Measurements from ENCODE around the gene FAM234A.
"Not testable (repeated sequence)": the region's sequence is repeated elsewhere in the genome, so short reads cannot be mapped to it uniquely, and the experiment has no call there.

Gene FAM234A, protein sequence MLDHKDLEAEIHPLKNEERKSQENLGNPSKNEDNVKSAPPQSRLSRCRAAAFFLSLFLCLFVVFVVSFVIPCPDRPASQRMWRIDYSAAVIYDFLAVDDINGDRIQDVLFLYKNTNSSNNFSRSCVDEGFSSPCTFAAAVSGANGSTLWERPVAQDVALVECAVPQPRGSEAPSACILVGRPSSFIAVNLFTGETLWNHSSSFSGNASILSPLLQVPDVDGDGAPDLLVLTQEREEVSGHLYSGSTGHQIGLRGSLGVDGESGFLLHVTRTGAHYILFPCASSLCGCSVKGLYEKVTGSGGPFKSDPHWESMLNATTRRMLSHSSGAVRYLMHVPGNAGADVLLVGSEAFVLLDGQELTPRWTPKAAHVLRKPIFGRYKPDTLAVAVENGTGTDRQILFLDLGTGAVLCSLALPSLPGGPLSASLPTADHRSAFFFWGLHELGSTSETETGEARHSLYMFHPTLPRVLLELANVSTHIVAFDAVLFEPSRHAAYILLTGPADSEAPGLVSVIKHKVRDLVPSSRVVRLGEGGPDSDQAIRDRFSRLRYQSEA

DNA sequence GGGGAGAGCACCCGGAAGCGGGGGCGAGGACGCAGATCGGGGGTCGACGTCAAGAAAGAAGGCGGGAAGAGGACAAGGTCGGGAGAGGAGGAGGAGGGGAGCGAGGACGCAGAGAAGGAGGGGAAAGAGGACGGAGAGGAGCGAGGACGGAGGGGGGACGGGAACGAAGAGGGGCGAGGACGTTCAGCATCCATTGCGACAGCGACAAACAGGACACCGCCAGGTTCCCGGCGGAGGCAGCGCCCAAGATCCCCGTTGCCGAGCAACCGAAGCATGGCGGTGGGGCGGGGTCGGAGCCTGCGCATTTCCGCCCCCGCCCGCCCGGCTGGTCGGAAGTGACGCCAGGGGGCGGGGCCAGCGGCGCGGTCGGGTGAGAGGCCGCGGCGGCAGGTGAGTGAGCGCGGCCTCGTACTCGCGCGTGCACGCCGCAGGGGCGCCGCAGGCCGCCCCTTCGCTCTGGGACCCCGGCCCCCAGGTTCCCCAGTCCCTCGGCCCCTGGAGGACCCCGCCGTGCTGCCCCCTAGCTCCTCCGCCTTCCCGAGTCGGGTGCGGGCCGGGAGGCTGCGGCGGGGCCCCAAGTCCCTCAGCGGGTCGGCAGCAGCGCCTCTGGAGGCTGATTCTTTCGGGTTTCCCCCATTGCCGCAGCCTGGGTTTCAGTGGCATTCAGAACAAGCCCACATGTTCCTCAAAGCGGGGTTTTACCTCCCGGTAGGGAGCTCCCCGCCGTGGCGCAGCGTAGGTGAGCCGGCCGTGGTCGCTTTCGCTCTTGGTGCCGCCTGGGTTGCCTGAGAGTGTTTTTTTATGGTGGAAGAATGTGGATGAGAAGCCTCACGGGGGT lies at the start of gene FAM234A:
Gene FAM234A (plus strand): TSS at position 354 of the 838 bp plus-strand sequence. CDS start 19,593 bp downstream, outside the sequence.
- peak; percentile 95 for DNase-seq

DNA sequence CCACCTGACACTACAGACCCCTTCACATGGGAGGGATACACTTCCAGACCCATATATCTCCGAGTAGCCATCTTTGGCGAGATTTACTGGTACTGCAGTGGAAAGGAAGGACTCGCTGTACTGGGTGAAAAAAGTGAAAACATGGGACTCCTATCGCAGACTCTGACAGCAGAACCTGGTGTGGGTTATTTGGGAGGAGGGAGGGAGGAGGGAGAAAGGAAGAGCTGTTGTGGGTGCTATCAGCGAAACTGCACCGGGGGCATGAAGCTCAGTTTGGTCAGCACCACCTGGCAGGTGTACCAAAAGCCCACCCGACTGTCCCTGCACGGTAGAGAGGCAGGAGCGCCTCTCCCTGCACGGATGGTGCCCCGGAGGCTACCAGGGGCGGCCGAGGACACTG lies 49.4 kb upstream of the FAM234A start:
- DNase-seq = no peak

DNA sequence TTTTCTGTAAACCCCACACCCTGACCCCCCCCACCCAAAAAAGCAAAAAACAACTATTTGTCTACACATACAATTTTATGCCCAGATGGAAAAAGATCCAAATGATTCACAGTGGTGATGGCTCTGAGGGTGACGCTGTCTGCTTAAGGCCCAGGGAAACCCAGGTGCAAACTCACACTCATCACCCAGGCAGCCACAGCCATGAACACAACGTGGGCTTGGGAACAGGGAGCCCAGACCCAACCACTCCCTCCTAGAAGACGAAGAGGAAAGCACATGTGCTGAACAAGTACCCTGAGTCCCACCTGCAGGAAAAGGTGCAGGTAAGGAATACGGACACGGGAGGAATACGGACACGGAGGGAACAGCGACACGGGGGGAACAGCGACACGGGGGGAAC lies 48.9 kb upstream of the FAM234A start:
- DNase-seq = no peak

DNA sequence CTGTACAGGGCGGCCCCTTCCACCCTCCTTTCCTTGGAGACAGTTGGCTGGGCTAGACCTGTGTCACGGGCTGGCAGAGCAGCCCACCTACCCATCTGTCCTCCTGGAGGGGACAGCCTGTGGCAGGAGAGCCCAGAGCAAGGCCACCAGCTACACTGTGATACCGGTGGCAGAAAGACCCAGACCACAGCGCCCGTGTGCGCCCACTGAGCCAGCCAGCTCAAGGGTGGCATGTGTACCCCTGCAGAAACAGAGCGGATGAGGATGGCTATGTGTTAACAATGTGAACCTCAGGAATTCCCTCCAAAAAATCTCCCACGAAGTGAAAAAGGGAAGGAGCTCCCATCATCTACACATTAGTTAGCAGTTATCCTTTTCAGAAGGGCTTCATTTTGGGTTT lies 47.3 kb upstream of the FAM234A start:
- no peak for DNase-seq

DNA sequence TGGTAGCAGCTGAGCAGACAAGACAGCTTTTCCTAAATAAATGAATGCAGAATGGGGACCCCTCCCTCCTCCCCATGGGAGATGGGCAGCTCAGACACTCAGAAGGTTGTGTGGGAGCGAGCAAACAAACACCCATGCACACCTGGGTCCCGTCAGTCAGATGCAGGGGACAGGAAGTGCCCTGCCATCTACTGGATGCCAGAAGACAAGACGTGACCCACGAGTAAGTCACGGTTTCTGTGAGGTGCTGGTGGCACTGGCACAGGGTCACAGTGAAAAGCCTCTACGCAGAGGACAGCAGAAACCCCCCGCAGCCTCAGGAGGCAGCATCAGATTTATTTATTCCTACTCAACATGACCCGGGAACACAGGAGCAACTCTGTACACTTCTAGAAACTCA lies 45.9 kb upstream of the FAM234A start:
- DNase-seq = no peak

DNA sequence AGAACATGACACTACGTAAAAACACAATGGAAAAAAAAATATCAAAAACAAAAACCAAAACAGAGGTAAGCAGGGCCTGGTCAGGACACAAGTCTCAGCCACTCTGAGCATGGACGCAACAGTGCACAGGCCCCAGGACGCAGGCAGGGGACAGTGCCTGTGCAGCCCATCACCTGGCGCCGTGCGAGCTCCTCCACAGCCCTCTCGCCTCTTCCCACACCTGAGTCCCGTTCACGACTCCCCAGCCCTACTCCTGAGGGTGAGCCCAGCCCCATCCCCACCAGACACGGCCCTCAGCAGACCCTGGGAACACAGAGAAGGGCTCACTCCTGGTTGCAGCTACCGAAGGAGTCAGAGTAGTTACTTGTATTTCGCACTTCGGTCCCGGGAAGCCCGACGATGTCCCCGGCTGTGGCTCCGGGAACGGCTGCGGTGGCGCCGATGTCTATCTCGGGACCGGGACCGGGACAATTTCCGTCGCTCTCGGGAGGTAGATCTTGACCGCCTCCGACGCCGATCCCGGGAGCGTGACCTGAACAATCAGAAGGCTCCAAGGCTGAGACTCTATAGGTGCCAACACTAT lies 44.9 kb upstream of the FAM234A start:
- no peak for DNase-seq

DNA sequence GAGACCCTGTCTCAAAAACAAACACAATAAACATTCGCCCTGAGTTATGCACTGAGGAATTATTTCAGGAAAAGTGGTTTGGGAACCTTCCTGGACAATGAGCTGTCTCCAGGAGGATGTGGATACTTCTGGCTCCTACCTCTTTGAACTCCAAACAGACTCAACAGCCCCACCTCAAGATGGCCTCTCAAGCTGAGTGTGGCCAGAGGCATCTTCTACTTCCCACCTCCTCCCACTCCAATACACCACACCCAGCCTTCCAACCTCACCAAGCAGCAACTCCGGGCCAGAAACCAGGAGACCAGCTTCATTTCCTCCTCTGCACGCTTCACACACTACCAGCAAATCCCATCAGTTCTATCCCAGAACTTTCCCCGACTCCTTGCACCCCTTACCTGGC lies 42.8 kb upstream of the FAM234A start:
- DNase-seq = no peak

DNA sequence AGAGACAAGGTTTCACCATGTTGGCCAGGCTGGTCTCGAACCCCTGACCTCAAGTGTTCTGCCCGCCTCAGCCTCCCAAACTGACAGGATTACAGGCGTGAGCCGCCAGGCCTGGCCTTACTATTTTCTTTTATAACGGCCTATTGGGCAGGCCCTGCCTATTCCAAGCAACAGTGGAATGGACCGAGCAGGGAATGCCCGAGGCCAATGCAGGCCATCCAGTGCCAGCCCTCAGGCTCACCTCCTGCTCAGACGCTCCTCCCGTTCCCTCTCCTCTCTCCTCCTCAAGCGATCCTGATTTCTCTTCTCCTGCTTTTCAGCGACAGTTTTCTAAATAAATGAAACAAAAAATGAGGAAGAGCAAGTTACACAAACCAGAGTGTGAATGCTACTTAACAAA lies 41.9 kb upstream of the FAM234A start:
- no peak for DNase-seq

DNA sequence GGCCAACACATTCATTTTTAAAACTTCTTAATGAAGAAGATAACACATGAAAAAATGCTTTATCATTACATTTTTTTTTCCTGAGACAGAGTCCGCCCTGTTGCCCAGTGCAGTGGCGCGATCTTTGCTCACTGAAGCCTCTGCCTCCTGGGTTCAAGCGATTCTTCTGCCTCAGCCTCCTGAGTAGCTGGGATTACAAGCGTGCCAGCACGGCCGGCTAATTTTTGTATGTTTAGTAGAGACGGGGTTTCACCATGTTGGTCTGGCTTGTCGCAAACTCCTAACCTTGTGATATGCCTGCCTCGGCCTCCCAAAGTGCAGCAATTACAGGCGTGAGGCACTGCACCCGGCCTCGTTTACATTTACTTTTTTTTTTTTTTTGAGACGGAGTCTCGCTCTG lies 41.2 kb upstream of the FAM234A start:
- DNase-seq = no peak

DNA sequence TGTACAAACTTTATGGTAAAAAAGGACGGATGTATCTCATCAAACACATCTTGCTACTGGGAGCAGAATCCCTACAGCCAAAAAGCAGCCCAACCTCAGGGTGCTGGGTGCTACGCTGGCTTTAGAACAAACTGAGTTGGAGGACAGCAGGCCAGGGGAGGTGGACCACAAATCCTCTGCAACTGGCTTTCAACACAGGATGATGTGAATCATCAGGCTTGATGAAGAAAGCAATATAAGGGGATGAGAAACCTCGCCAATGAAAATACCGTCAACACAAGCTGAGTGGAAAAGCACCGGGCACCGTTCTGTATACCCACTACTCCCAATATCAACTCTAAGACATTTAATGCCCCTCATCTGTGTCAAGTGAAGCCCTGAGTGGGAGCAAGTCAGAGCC lies 40.1 kb upstream of the FAM234A start:
- no peak for DNase-seq

DNA sequence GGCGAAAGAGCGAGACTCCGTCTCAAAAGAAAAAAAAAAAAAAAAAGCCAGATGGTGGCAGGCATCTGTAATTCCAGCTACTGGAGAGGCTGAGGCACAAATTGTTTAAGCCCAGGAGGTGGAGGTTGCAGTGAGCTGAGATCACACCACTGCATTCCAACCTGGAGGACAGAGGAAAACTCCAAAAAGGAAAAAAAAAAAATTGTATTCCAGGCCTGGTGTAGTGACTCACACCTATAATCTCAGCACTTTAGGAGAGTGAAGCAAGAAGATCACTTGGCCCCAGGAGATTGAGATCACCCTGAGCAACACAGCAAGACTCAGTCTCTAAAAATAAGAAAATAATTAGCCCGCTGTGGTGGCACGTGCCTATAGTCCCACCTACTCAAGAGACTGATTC lies 34.2 kb upstream of the FAM234A start:
- DNase-seq = no peak

DNA sequence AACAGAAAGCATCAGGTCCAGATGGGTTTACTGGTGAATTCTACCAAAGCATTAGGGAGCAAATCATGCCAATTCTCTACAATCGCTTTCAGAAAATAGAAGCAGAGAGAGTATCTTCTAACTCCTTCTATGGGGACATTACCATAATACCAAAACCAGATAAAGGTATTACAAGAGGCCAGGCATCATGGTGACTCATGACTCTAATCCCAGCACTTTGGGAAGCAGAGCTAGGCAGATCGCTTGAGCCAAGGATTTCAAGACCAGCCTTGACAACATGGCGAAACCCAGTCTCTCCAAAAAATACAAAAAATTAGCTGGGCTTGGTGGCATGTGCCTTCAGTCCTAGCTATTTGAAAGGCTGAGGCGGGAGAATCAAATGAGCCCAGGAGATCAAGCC lies 31.4 kb upstream of the FAM234A start:
- DNase-seq = no peak

DNA sequence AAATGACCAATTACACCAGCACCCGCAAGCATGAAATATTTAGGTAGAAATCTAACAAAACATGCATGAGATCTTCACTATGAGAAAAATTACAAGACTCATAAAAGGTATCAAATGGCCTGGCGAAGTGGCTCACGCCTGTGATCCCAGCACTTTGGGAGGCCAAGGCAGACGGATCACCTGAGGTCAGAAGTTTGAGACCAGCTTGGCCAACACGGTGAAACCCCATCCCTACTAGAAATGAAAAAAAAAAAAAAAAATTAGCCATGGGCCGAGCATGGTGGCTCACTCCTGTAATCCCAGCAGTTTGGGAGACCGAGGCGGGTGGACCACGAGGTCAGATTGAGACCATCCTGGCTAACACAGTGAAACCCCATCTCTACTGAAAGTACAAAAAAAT lies 30.6 kb upstream of the FAM234A start:
- DNase-seq = not testable (repeated sequence)

DNA sequence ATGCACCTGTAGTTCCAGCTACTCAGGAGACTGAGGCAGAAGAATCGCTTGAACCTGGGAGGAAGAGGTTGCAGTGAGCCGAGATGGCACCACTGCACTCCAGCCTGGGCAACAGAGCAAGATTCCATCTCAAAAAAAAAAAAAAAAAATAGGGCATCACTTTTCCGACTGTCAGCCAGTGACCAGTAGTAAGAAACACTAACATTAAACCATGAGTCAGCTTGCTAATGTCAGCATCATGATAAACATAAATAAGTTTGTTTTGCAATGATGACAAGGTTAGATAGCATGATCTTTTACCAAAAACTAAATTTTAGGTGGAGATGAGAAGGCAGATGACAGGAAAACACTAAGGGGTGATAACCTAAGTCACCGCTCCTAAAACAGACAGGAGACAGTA lies 25.3 kb upstream of the FAM234A start:
- not testable (repeated sequence) for DNase-seq

DNA sequence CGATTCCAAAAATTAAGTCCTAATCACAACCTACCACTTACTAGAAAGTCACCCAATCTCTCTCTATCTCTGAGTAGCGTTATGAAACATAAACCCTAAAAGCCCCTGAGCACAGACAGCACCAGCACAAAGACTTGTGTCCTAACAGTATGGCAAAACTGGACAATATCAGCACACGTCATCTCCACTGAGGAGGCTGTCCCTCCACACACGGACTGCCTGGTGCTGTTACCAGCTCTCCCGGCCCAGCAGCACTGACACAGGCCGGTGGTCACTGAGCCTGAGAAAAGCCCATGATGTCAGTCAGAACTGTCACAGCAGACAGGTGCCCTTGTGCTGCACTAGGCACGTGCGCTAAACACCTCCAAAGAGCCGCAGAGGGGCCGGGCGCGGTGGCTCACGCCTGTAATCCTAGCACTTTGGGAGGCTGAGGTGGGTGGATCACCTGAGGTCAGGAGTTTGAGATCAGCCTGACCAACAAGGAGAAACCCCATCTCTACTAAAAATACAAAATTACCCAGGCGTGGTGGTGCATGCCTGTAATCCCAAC lies 22.9 kb upstream of the FAM234A start:
- not testable (repeated sequence) for DNase-seq

DNA sequence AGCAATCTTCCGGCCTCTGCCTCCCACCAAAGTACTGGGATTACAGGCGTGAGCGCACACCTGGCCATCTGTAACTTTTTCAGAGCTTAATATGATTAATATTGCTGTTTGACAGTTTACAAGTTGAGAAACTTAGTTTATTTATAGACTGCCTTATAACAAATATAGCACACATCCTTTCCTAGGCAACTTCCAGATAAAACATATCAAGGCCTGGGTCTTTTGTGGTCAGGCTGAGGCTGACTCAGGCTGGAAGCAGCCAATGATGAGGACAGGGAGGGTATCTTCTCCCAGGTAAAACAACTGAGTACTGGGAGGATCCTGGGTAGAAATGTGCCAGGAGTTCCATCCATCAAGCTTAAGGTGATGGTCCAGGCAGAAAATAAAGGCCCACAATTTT lies 21.6 kb upstream of the FAM234A start:
- no peak for DNase-seq

DNA sequence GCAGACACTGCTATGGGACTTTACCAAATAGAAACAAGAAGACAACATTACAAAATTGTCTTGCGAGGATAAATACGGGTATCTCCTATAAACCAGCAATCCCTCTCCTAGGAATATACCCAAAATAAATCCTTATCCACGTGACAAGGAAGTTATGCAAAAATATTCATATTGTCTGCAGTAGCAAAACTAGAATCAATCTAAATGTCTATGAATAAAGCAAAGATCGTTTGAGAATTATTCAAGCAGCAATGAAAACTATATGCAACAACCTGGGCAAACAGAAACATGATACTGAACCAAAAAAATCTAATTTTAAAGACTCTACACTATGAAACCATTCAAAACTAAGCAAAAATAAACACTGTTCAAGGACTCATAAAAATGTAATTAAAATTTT lies 14.6 kb upstream of the FAM234A start:
- DNase-seq = no peak

DNA sequence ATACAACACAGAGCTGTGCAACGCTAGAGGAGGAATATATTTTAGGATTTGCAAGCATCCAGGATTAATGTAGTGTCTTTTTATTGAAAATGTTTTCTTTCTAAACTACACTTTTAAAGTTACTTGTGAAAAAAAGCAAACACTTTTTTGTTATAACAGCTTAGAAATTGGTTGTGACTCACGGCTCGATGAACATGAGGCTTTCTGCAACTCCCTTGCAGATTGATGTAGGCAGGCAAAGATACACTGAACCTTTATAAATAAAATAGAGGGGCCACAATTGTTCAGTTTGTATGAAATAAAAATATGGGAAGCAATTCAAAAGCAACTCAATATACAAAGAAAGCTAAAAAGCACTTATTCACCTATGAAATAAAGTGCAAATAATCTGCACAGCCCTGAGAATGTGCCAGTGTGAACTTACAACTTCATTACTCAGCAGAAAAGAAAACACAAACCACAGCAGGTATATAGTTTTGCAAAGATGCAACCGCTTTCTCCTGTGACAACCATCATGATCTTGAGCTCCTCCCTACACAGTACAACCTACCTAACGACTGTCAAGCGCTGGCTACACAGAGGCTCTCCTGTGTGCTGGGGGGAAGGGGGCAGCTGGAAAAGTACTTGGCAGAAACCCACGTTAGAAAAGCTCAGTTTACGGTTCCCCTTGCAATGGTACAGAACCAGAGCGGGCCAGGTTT lies 6.3 kb upstream of the FAM234A start:
- no peak for DNase-seq

DNA sequence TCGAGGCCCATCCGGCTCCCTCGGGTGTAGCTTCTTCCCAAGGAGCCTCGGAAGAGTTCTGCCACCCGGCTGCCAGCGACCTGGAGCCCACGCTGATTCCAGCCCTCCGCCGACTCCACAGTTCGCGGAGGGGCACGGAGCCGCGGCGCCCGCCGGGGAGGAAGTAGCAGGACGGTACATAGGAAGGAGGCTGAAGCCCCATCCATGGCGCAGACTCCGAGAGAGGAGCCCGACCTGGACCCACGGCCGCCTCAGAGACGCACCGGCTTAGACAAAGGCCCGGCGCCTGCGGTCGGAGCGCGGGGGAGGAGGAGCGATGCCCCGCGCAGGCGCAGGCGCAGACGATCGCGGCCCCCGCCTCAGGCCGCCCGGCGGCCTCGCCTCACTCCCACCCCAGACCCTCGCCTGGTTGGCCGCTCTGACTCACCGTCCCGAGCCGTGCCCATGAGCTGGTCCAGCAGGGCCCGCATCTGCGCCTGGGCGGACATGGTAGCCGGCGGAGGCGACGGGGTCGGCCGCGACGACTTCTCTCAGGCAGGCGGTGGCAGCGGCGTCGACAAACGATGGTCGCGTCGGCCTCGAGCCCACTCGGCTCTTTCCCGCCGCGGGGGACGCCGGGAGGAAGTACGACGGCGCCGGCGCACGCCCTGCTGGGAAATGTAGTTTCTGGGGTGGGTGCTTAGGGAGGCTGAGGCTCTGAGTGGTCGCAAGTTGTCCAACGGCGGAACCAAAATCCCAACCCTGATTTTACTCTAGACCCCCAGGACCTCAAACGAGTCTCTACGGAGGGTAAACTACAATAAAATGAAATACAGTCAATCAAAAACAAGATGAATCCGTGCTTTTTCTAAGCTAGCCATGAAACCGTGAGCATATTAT lies 5.5 kb upstream of the FAM234A start, which contains the start of gene LUC7L:
Gene LUC7L (minus strand): TSS at position 598 of the 879 bp plus-strand sequence. CDS start 110 bp downstream, at position 488.
- peak; percentile 87 for DNase-seq

DNA sequence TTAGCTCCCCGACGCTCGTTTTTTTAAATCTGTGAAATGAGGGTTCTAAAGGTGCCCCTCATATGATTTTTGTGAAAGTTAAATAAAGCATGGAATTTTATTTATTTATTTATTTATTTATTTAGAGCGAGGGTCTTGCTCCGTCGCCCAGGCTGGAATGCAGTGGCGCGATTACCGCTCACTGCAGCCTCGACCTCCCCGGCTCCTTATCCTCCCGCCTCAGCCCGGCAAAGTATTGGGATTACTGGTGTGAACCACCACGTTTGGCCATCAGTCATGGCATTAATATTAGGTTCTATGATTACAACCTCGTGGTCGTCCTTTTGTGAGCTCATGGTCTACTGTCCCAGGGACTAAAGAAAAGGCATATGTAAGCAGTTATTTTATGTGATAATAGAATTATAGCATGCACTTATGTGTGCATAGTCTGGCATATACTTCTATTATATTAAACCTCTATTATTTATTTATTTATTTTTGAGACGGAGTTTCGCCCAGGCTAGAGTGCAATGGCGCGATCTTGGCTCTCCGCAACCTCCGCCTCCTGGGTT lies 4.8 kb upstream of the FAM234A start:
- DNase-seq = no peak

DNA sequence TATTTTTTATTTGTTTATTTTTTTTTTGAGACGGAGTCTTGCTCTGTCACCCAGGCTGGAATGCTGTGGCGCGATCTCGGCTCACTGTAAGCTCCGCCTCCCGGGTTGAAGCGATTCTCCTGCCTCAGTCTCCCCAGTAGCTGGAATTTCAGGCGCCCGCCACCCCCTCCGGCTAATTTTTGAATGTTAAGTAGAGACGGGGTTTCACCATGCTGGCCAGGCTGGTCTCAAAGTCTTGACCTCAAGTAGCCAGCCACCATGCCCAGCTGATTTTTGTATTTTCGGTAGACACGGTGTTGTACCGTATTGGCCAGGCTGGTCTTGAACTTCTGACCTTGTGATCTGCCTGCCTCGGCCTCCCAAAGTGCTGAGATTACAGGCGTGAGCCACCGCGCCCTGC lies 4.3 kb upstream of the FAM234A start:
- DNase-seq = not testable (repeated sequence)

Data from activated CD8-positive, alpha-beta memory T cell treated with anti-CD3 and anti-CD28 coated beads, Interleukin-2, amount 50 U/mL, for 4 hours (primary cell).